Fibroblast of peridontal ligament (primary cell): ENCODE results near the gene GCNA.

Experiments used
- DNase-seq: peaks from one replicate; pipeline ENCODE4 v3.0.0-alpha.2; 2010; ENCODE audit errors: extremely low read depth

Gene GCNA, protein sequence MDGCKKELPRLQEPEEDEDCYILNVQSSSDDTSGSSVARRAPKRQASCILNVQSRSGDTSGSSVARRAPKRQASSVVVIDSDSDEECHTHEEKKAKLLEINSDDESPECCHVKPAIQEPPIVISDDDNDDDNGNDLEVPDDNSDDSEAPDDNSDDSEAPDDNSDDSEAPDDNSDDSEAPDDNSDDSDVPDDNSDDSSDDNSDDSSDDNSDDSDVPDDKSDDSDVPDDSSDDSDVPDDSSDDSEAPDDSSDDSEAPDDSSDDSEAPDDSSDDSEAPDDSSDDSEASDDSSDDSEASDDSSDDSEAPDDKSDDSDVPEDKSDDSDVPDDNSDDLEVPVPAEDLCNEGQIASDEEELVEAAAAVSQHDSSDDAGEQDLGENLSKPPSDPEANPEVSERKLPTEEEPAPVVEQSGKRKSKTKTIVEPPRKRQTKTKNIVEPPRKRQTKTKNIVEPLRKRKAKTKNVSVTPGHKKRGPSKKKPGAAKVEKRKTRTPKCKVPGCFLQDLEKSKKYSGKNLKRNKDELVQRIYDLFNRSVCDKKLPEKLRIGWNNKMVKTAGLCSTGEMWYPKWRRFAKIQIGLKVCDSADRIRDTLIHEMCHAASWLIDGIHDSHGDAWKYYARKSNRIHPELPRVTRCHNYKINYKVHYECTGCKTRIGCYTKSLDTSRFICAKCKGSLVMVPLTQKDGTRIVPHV

DNA sequence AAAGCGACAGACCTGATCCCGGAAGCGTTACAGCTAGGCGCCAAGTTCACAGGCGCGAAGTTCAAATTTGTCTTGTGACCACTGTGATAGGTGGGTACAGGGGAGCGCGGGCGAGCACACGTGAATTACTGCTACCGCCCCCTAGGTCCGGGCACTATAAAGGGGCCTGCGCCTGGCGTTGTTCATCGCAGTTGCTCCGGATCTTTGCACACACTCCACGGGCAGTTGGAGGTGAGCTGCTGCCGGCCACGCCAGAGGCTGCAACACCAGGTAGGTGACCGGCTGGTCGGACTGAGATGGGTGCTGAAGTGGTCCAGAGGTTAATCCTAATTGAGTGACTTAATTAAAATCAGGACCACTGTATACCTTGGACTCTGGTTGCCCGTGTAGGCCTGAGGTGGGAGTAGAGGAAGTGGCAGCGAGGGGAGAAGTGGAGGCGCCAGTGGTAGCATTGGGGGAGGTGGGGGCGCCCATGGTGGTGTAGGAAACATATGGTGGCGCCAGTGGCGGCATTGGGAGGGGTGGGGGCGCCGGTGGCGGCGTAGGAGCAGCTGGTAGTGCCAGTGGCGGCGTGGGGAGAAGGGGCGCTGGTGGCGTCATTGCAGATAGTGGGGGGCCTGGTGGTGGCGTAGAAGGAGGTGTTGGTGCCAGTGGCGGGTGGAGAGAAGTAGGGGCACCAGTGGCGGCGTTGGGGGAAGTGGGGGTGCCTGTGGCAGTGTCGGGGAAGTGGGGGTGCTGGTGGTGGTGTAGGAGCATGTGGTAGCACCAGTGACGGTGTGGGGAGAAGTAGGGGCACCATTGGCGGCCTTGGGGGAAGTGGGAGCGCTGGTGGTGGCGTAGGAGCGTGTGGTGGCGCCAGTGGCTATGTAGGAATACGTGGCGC, at the start of gene GCNA:
TSS of gene GCNA (plus strand) at position 185 of the 883 bp plus-strand sequence. CDS start 2,385 bp downstream, outside the sequence.
- DNase-seq: no peak

DNA sequence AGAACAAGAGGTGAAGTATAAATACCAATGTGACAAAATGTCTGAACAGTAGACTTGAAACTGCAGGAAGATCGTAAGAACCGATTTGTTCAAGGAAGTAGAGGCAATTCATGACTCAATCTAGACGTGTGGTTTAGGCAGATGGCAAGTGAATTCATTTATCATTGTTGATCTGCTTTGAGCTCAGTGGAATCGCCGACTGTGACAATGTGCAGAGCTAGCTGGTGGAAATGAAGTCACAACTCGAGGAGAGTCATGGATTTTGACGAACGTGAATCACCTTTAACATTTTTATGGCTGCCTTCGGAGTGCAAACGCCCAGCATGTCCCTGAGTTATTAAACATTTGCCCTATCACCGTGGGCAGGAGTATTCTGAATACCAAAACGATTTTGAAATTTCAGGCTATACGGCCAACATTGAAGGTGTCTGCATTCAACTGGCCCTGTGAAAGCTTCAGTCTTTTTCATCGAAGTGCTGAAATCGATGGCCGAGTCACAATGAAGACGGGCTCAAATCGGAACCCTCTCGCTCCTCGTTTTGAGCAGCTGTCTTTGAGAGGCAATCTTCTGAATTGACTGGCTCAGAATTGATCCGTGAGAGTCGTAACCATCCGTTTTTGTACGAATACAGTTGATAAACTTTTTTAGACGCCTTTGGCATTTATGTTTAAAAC, 46.0 kb upstream of the GCNA start:
- DNase-seq: peak; percentile 31

DNA sequence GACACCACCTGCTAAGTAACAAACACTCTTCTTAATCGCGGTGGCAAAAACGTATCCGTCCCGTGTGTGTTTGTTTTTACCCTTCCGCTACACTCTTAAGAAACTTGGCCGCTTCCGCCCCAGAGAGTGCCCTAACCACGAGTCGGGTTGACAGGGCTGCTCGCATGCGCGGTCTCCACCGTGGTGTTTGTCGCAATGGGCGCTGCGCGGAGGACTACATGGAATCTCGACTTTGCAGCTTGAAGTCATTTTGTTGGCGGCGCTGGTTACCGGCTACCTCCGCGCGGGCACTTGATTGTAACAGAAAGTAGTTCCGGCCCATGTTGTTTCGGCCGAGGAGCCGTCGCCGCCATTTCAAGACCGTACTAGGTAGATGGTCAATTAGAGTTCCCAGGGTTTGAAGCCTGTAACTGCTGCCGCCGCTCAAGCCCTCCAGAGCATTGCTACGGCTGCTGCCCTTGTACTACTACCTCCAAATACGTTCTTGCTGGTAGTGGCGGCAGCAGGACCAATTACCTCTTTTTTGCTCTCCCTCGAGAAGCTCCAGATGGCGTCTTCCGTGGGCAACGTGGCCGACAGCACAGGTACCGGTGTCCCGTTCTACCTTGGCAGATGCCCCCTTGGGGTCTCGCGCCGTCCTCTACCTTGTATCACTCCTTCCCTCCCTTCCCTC, 45.3 kb upstream of the GCNA start, which contains the start of gene OGT:
TSS of gene OGT (plus strand) at position 352 of the 673 bp plus-strand sequence. CDS start at position 548, 196 bp downstream.
- DNase-seq: peak; percentile 97

DNA sequence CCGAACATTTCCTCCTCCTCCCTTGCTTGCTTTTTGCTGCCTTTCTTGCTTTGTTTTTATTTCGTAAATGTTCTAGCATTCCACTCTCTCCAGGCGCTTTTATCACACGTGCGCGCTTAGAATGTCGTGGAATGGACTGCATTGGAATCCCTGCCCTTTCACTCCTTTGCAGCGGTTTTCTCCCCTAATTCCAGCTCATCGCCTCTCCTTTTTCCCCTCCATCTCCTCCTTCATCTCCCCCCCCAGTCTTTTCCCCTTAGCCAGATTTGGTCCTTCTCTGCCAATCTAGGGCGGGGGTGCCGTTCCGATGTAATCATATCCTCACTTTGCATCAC, 44.8 kb upstream of the GCNA start:
- no peak for DNase-seq

DNA sequence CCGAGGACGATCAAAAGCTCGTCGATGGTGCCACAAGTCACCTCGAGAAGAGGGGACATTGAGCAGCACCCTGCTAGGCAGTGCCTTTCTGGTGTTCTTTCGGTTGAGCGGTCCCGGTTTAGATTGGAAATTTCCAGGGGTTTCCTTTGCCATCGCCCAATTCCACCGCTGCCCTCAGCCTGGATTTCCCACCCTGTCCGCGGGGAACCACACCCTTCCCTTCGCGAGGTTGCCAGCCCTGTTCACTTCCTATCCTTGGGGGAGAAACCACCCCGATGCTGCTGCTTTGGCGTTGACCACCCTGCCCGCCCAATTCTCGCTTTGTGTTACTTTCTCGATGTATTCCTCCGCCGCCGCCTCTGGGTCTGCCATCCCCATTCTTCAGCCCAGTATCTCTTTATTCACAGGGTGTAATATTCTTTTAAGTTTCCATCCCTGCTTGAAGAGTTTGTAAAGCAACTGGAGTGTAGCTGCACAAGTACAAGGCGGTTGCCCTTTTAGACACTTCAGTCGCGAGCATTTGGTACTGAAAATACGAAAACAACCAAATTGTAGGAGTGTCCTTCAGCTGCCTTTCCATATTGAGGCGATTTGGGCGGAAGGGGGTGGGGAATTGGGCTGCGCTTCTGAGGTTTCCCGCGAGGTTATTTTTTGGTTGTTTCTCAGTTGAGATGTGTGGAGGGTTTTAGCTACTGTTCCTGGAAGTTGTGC, 44.2 kb upstream of the GCNA start:
- DNase-seq: peak; percentile 53

DNA sequence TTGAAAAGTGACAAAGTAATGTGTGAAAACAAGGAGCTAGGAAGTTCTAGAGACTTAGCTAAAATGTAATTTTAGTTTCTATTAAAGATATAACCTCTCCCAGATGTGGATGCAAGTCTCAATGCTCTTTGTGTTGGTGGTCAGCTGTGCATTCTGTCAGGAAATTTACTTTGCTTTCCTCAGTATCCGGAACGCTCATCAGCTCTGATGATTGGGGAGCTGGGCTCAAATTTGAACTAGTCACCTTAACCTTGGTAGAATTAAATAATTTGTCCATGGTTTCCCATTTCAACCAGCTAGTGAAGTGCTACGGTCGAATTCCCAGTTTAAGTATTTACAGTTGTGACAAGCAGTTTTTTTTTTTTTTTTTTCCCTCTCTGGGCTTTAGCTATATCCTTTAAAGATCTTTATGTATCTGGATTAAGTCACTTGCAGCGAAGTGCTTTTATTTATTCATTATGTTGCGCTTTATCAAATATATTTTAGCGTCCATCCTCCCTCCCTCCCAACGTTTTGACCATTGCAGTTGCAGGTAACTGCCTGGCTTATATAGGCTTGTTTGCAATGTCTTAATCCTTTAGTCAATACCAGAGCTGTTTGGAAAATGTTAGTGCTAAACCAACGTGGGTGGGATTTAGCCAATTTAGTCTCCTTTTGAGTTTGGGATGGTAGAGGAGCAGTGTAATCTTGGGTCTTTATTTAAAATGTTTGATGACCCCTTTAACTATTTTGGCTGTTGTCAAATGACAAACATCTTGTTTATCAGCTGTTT, 43.3 kb upstream of the GCNA start:
- no peak for DNase-seq

DNA sequence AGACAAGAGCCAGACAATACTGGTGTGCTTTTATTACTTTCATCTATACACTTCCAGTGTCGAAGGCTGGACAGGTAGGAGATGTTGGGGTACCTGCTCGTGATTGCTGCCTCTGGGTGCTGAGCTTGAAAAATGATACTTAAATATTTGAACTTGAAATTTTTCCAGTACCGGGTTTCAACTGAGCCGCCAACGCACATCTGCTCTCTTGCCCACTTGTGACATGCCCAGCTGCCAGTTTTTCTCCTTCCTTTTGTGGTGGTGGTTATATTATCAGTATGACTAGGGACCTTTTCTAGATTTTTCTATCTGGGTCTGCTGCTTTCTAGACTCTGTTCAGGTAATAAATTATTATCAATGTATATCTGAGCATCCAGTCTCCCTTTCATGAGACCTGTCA, 42.0 kb upstream of the GCNA start:
- DNase-seq: no peak

DNA sequence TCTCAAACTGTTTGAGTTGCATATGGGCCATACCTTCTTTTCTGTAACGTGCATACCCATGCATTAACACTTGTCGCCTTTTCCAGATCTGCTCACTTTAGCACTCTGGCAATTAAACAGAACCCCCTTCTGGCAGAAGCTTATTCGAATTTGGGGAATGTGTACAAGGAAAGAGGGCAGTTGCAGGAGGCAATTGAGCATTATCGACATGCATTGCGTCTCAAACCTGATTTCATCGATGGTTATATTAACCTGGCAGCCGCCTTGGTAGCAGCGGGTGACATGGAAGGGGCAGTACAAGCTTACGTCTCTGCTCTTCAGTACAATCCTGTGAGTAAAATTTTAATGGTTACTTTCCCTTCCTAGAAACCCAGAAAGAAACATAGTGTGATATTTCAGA, 40.5 kb upstream of the GCNA start:
- no peak for DNase-seq

DNA sequence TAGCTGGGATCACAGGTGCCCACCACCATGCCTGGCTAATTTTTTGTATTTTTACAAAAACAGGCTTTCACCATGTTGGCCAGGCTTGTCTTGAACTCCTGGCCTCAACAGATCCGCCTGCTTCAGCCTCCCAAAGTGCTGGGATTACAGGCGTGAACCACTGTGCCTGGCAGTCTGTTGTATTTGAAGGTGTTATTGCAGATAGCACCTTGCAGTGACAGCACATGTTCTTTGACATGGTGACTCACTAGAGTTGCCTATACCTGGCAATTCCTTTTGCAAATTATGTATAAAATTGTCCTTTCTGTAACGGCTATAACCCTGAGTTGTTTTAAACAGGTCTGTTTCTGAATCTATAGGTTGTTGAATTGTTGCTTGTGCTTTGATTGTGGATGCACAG, 37.4 kb upstream of the GCNA start:
- no peak for DNase-seq

DNA sequence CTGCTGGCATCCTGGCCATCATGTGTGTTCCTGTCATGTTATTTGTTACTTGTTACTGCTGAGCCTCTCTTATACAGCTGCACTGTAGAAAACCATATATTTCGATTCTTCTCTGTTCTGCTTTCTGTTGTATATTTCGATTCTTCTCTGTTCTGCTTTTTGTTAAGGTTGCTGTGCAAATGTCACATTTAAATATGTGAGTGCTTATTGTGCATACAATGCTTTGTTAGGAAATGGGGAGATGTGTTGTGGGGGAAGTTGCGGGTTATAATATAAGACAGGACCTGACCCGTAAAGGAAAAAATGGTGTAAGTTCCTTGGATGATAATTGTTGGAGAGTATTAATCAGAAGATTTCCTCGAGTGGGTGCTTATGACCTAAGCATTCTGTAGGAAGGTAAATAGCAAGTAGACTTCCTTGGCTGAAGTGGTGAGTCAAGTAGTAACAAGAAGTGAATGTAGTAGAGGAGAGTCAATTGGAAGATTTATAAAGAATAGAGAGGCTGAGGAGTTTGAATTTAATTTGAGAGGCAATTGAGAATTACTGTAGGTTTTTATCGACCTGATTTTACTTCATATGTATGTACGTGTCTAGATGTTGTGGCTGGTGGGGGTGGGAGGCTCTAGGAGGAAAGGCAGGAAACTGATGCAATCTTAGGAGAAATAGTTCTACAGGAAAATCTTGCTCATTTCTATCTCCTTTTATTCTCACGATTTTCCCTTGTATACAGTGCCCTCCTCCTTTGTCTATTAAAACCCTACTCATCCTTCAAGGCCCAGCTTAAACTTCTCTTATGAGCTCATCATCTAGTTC, 36.8 kb upstream of the GCNA start:
- DNase-seq: peak; percentile 69

DNA sequence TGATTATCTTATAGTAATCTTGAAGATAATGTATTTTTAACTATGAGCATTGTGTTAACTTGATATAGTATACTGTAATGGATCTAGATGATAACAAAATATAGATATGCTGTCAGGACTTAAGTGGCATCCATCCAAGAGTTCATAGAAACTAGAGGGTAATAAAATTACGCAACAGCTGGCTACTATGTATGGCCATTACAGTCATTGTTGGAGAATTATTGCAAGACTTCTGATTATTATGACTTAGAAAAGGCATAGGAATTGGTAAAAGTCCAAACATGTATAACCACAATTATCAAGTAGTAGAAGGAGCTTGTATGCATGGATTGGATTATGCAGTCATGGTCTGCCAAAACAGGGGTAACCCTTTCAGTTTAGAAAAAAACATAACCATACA, 35.8 kb upstream of the GCNA start:
- peak; percentile 86 for DNase-seq

DNA sequence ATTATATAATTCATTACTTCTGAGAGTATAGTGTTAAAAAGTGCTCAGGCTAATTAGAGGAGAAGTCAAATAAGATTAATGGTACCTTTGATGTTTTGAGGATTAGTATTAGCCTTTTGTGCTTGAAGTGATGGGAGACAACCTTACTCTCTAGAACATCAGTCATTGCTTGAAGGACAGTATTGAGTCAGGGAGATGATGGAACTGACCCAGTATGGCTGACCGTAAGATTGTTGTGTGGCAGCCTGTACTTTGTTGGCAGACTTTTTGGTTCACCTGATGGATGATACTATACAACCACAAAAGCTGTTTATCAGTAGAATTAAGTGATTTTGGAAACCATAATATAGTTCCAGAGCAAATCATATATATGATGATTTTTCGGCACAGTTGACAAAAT, 35.4 kb upstream of the GCNA start:
- DNase-seq: no peak

DNA sequence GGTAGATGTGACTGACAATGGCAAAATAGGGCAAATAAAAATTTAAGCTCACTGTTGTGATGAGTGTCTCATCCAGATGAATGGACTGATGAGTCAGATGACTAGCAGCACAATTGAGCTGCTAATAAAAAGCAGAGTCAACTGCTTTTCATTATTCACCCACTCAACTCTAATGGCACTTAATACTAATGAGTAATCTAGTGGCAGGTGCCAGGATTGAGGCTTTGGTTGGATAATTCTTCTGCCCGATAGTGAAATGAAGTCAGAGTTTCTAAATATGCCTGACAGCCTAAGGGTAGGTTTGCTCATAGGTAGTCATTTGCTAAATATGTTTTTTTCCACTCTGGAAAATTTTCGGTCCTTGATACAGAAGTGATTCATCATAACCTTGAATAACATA, 34.9 kb upstream of the GCNA start:
- DNase-seq: peak; percentile 55

DNA sequence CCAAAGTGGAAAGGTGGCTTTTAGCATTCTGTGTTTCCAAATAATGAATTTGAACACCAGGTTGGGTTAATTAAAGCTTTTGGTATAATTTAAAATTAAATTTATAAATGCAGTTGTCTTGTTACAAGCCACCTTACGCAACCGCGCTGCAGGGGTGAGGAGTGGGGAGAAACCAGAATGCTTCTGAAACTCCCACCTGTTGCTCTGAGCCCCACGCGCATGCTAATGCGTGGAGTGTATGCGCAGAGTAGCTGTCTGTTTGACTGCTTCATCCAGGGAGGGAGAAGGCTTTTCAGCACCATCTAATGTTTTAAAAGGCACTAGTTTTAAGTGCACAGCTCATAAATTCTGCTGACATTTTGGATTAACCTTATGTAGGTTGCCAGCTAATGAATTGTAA, 32.9 kb upstream of the GCNA start:
- DNase-seq: no peak

DNA sequence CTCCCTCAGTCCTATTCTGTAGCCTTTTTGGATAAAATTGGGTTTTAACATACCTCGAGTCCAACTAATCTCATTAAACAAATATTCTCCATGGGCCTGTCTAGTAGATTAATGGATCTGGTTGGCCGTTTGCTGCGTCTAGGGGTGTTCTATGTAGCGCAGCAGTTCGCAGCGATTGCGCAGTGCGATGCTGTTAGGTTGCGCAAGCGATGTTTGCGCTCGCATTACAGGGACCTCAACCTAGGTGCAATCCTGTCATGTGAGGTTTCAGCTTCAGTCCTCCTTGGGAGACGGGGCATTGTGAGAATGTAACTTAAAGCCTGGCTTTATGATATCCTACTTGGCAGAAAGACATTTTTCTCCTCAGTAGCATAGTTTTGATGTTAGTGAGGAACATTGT, 31.4 kb upstream of the GCNA start:
- DNase-seq: no peak

DNA sequence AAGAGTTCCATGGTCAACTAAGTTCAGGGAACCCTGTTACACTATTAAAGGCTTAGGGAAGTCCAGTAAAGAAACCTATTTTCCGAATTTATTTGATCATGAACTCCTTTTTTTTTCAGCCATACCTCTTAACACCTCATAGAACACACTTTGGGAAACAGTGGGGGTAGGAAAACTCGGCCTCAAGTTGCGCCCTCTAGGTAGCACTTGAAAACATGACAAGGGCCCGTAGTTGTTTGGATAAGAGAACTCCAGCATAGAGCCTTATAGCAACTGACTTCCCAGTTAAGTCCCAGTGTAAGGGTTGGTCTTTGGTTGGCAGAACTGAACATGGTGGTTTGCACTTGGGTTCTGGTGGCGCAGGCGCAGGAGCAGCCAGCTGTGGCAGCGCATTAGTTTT, 30.9 kb upstream of the GCNA start:
- no peak for DNase-seq

DNA sequence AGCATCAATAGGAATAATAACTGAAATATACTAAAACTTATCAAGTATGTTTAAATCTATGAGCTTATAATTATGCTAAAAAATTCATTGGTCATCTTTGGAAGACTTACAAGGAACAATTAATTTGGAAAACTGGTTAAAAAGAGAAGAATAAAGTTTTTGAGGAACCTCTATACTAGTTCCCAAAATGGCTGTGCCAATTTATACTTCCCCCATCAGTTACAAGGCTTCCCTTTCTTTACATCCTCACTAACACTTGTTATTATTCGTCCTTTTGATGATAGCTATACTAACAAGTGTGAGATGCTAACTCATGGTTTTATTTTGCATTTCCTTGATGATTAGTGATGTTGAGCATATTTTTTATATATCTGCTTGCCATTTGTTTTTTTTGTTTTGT, 28.3 kb upstream of the GCNA start:
- DNase-seq: no peak

DNA sequence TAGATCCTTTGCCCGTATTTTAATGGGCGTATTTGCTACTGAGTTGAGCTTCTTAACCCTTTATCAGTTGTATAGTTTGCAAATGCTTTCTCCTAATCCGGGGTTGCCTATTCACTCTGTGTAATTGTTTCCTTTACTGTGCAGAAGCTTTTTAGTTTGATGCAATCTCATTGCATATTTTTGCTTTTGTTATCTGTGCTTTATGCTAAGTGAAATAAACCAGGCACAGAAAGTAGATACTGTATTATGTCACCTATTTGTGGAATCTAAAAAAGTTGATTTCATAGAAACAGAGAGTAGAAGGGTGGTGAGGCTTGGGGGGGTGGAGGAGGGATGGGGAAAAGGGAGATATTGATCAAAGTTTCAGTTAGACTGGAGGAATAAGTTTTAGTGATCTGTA, 27.7 kb upstream of the GCNA start:
- no peak for DNase-seq

DNA sequence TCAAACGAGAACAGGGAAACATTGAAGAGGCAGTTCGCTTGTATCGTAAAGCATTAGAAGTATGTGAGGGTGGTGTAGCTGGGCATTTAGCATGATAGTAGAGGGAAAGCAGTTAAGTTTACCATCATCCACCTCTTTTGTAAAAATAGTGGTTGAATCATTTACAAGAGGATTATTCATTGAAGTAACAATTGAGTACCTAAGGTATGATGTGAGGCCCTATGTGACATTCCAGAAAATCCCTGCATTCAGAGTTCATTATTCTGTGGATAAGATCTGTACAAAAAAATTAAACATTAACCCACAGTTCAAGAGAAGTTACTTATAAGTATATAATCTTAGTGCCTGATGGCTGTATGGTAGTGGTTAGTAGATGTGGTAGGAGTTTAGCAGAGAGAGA, 22.2 kb upstream of the GCNA start:
- DNase-seq: no peak
